Measurements from ENCODE around the gene C1orf146.
"Not testable (repeated sequence)": the region's sequence is repeated elsewhere in the genome, so short reads cannot be mapped to it uniquely, and the experiment has no call there.

C1orf146 gene

GRCh38 chr1:92217721-92218120 lies at the start of gene C1orf146:
Gene C1orf146, plus strand, starts transcription at chr1:92217915. Its CDS starts 13,506 bp downstream, at chr1:92231421.
- no peak for DNase-seq (ENCODE audit: low read depth in 3 of 3)

- DNase-seq (ENCODE audit: low read depth in 3 of 3), result no peak
Observed at GRCh38 chr1:92168657-92169056, 49.1 kb upstream of the C1orf146 start.

- no peak for DNase-seq (ENCODE audit: low read depth in 3 of 3)
Observed at GRCh38 chr1:92169214-92170005, 48.3 kb upstream of the C1orf146 start.

- DNase-seq (ENCODE audit: low read depth in 3 of 3), result no peak
Observed at GRCh38 chr1:92184632-92185031, 33.1 kb upstream of the C1orf146 start.

GRCh38 chr1:92186081-92186480 lies 31.6 kb upstream of the C1orf146 start:
- DNase-seq (ENCODE audit: low read depth in 3 of 3), result no peak

GRCh38 chr1:92188436-92189255 lies 29.1 kb upstream of the C1orf146 start:
- DNase-seq (ENCODE audit: low read depth in 3 of 3), result no peak

- DNase-seq (ENCODE audit: low read depth in 3 of 3), result no peak
Observed at GRCh38 chr1:92191726-92192125, 26.0 kb upstream of the C1orf146 start.

- DNase-seq (ENCODE audit: low read depth in 3 of 3), result no peak
Observed at GRCh38 chr1:92192246-92192645, 25.5 kb upstream of the C1orf146 start.

- no peak for DNase-seq (ENCODE audit: low read depth in 3 of 3)
Observed at GRCh38 chr1:92194511-92194910, 23.2 kb upstream of the C1orf146 start.

GRCh38 chr1:92201973-92202372 lies 15.7 kb upstream of the C1orf146 start:
- no peak for DNase-seq (ENCODE audit: low read depth in 3 of 3)

GRCh38 chr1:92203105-92203504 lies 14.6 kb upstream of the C1orf146 start:
- DNase-seq (ENCODE audit: low read depth in 3 of 3), result no peak

GRCh38 chr1:92210701-92211100 lies 7.0 kb upstream of the C1orf146 start:
- DNase-seq (ENCODE audit: low read depth in 3 of 3), result no peak

- DNase-seq (ENCODE audit: low read depth in 3 of 3), result no peak
Observed at GRCh38 chr1:92211166-92211565, 6.5 kb upstream of the C1orf146 start.

- no peak for DNase-seq (ENCODE audit: low read depth in 3 of 3)
Observed at GRCh38 chr1:92218559-92218958, 844 bp downstream of the C1orf146 start.

- no peak for DNase-seq (ENCODE audit: low read depth in 3 of 3)
Observed at GRCh38 chr1:92219028-92219427, 1.3 kb downstream of the C1orf146 start.

GRCh38 chr1:92228401-92228800 lies 10.7 kb downstream of the C1orf146 start:
- DNase-seq (ENCODE audit: low read depth in 3 of 3), result no peak

- DNase-seq (ENCODE audit: low read depth in 3 of 3), result no peak
Observed at GRCh38 chr1:92230736-92231135, 13.0 kb downstream of the C1orf146 start.

GRCh38 chr1:92240034-92240433 lies 22.3 kb downstream of the C1orf146 start:
- DNase-seq (ENCODE audit: low read depth in 3 of 3), result no peak

- DNase-seq (ENCODE audit: low read depth in 3 of 3), result no peak
Observed at GRCh38 chr1:92244376-92244775, 26.7 kb downstream of the C1orf146 start.

GRCh38 chr1:92254714-92255113 lies 37.0 kb downstream of the C1orf146 start:
- not testable (repeated sequence) for DNase-seq (ENCODE audit: low read depth in 3 of 3)

GRCh38 chr1:92259350-92259749 lies 41.6 kb downstream of the C1orf146 start:
- no peak for DNase-seq (ENCODE audit: low read depth in 3 of 3)

GRCh38 chr1:92262516-92262915 lies 44.8 kb downstream of the C1orf146 start:
- no peak for DNase-seq (ENCODE audit: low read depth in 3 of 3)

GRCh38 chr1:92273039-92273438 lies 55.3 kb downstream of the C1orf146 start:
- DNase-seq (ENCODE audit: low read depth in 3 of 3), result no peak
